Kidney (tissue), 14 donors: ENCODE data around the gene DNASE1L2. TPM values are rescaled to one million over a fixed set of nuclear protein-coding genes. Genes with fewer than 3 reads are reported as not detected.
A peak's percentile ranks its signal among the peaks of the same experiment; 100 is the strongest.

Source experiments
- DNase-seq, 5 donors: peaks; one replicate each; pipeline ENCODE4 v3.0.0-alpha.2; 2013 to 2020
- FAIRE-seq: peaks from 2 replicates; lab custom pipeline; 2012; peaks lifted over from hg19 to GRCh38; lab: Jason Lieb, UNC
- H3K27ac ChIP-seq, 2 donors: one replicate each; pipeline ENCODE4 v1.7.0; 2013; ENCODE audit warnings: low read depth in 2 of 2, low read length in 2 of 2, inconsistent platforms in 1 of 2
- H3K27me3 ChIP-seq: one replicate; pipeline ENCODE4 v1.7.1; 2013; ENCODE audit warnings: low read length, inconsistent platforms; ENCODE audit not compliant: control insufficient read depth, insufficient read depth
- H3K36me3 ChIP-seq, 3 donors: one replicate each; pipeline versions ENCODE4 v1.7.0 to v1.7.1; 2013; ENCODE audit warnings: low read length in 3 of 3, control low read depth in 1 of 3, inconsistent platforms in 1 of 3; ENCODE audit not compliant: insufficient read depth in 3 of 3, control insufficient read depth in 2 of 3
- H3K4me1 ChIP-seq, 3 donors: one replicate each; pipeline versions ENCODE4 v1.7.0 to v1.7.1; 2013; ENCODE audit warnings: low read length in 3 of 3, inconsistent platforms in 1 of 3, low read depth in 1 of 3; ENCODE audit not compliant: control insufficient read depth in 2 of 3, insufficient read depth in 2 of 3
- H3K4me3 ChIP-seq, 3 donors: one replicate each; pipeline versions ENCODE4 v1.7.0 to v1.8.1; 2013; ENCODE audit warnings: low read length in 3 of 3, control low read depth in 1 of 3, inconsistent platforms in 1 of 3
- H3K9ac ChIP-seq, 3 donors: one replicate each; pipeline versions ENCODE4 v1.7.0 to v1.7.1; 2013; ENCODE audit warnings: low read length in 3 of 3, control low read depth in 1 of 3, inconsistent platforms in 1 of 3
- H3K9me3 ChIP-seq, 3 donors: one replicate each; pipeline versions ENCODE4 v1.7.0 to v1.7.1; 2013; ENCODE audit warnings: low read length in 3 of 3, control low read depth in 1 of 3, inconsistent platforms in 1 of 3; ENCODE audit not compliant: control insufficient read depth in 2 of 3, insufficient read depth in 1 of 3
- intact Hi-C: fragments of 100-400 bp; cut with DNase I; formaldehyde crosslinking; loops from one replicate; pipeline ENCODE4 v1.11.1; 2022
- polyA plus RNA-seq: library from polyadenylated mRNA; stranded (reverse); fragments of 350-450 nt; fragmentation: Illumina TruSeq; extraction: RNeasy Lipid Tissue Mini Kit (QIAGEN cat#74804); gene quantifications from one replicate; pipeline ENCODE4 v1.2.3, GENCODE V29; 2014; ENCODE audit warnings: low read depth, low replicate concordance; ENCODE audit not compliant: insufficient read depth
- total RNA-seq: library from RNA; stranded (reverse); fragmentation: NEBNext Ultra II Directional; extraction: Animal tissue kit (Norgen Biotek cat#: 25700); gene quantifications from one replicate; pipeline ENCODE4 v1.2.1, GENCODE V29; 2021
- TF ChIP-seq, protein P1 (sequence below): IDR thresholded peaks from 3 replicates; pipeline ENCODE4 v1.5.1; 2012; ENCODE audit warnings: mild to moderate bottlenecking, moderate library complexity, borderline replicate concordance; ENCODE audit not compliant: insufficient read depth; ENCODE audit errors: extremely low read depth
- donor health status: control.
- donor health status: control.
- donor health status: control.
- donor health status: control.
- donor health status: control.
- donor health status: DM: yes; HTN: yes; CAD: no.
- donor health status: Normal renal cell carcinoma (clear cell type).

The DNASE1L2 gene
- total and polyA plus RNA-seq, 2 donors from 2014 or later, result 0.88 TPM

DNA sequence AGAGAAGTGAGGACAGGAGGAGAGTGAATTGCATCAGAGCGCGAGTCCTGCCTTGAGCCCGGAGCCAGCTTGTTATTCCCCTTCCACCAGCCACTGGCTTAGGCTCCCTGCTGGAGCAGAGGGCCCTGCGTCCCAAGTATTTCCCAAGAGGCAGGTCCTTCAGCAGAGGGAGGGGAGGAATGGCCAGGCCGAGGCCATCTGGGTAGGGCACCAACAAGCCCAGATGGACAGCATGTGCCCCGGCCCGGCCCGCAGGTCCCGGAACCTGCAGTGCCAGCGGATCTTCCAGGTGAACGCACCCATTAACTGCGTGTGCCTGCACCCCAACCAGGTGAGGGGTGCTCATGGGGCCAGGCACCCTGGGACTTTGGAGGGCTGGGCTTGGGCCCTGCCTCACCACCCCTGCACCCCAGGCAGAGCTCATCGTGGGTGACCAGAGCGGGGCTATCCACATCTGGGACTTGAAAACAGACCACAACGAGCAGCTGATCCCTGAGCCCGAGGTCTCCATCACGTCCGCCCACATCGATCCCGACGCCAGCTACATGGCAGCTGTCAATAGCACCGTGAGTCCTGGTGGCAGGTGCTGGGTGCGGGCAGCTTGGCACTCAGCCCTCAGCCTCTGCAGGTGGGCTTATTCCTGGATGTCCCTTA is 29.3 kb upstream of the DNASE1L2 start:
- DNase-seq (peak in 1 of 5 donors; percentile 79), FAIRE-seq (no peak)
- intact Hi-C loops, result no loop called here
- no peaks in the 10 kb centered on the region for H3K9me3 ChIP-seq
- peaks cover 0 to 17% (median 12%) of the 10 kb centered on the region in 3 donors for H3K4me1 ChIP-seq
- no peak overlapping the region for H3K9ac ChIP-seq
- peaks cover 0 to 4% (median 0%) of the 10 kb centered on the region in 3 donors for H3K36me3 ChIP-seq
- no peaks in the 10 kb centered on the region for H3K27me3 ChIP-seq
- TF ChIP-seq, protein P1, sequence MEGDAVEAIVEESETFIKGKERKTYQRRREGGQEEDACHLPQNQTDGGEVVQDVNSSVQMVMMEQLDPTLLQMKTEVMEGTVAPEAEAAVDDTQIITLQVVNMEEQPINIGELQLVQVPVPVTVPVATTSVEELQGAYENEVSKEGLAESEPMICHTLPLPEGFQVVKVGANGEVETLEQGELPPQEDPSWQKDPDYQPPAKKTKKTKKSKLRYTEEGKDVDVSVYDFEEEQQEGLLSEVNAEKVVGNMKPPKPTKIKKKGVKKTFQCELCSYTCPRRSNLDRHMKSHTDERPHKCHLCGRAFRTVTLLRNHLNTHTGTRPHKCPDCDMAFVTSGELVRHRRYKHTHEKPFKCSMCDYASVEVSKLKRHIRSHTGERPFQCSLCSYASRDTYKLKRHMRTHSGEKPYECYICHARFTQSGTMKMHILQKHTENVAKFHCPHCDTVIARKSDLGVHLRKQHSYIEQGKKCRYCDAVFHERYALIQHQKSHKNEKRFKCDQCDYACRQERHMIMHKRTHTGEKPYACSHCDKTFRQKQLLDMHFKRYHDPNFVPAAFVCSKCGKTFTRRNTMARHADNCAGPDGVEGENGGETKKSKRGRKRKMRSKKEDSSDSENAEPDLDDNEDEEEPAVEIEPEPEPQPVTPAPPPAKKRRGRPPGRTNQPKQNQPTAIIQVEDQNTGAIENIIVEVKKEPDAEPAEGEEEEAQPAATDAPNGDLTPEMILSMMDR, result no peak
- H3K4me3 ChIP-seq, result no peak overlapping the region
- no peak overlapping the region for H3K27ac ChIP-seq

DNA sequence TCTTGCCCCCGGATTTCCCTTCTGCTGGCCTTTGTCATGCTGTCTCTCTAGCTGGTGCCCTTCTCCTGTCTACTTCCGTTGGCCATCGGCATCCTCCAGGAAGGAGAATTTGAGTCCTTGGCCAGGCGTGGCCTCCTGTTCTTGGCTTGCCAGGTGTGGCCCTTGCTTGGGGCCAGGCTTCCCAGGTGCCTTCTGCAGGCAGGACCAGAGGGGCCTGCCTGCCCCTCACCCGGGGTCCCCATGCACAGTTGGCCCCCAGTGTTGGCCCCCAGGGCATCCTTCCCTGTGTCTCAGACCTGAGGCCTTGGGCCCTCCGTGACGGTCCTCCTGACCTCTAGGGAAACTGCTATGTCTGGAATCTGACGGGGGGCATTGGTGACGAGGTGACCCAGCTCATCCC is 28.4 kb upstream of the DNASE1L2 start:
- peaks cover 0 to 4% (median 0%) of the 10 kb centered on the region in 3 donors for H3K36me3 ChIP-seq
- no peaks in the 10 kb centered on the region for H3K27me3 ChIP-seq
- H3K4me3 ChIP-seq, result no peak overlapping the region
- TF ChIP-seq, protein P1, result no peak
- FAIRE-seq (no peak), DNase-seq (no peak)
- H3K4me1 ChIP-seq, result peaks cover 0 to 27% (median 18%) of the 10 kb centered on the region in 3 donors
- intact Hi-C loops, result no loop called here
- H3K9ac ChIP-seq, result no peak overlapping the region
- H3K27ac ChIP-seq, result no peak overlapping the region
- no peaks in the 10 kb centered on the region for H3K9me3 ChIP-seq

GRCh38 chr16:2208308-2208707 is 27.9 kb upstream of the DNASE1L2 start:
- TF ChIP-seq, protein P1, result no peak
- Histone ChIP-seq H3K9me3 (no peaks in the 10 kb centered on the region), H3K9ac (no peak overlapping the region), H3K4me3 (no peak overlapping the region), H3K27me3 (no peaks in the 10 kb centered on the region), H3K27ac (no peak overlapping the region), H3K36me3 (peaks cover 0 to 4% (median 0%) of the 10 kb centered on the region in 3 donors), H3K4me1 (peaks cover 0 to 31% (median 22%) of the 10 kb centered on the region in 3 donors)
- FAIRE-seq, result no peak
- intact Hi-C loops, result no loop called here
- no peak for DNase-seq

- intact Hi-C loops, result no loop called here
- Histone ChIP-seq H3K9ac (no peak overlapping the region), H3K4me1 (peaks cover 0 to 36% (median 24%) of the 10 kb centered on the region in 3 donors), H3K27ac (no peak overlapping the region), H3K4me3 (no peak overlapping the region), H3K9me3 (no peaks in the 10 kb centered on the region), H3K27me3 (no peaks in the 10 kb centered on the region), H3K36me3 (peaks cover 0 to 4% (median 0%) of the 10 kb centered on the region in 3 donors)
- TF ChIP-seq, protein P1, result no peak
- no peak for FAIRE-seq
- no peak for DNase-seq
Observed at GRCh38 chr16:2208772-2209171, 27.5 kb upstream of the DNASE1L2 start.
